Measurements from ENCODE around the gene KRT34.

KRT34 gene

DNA sequence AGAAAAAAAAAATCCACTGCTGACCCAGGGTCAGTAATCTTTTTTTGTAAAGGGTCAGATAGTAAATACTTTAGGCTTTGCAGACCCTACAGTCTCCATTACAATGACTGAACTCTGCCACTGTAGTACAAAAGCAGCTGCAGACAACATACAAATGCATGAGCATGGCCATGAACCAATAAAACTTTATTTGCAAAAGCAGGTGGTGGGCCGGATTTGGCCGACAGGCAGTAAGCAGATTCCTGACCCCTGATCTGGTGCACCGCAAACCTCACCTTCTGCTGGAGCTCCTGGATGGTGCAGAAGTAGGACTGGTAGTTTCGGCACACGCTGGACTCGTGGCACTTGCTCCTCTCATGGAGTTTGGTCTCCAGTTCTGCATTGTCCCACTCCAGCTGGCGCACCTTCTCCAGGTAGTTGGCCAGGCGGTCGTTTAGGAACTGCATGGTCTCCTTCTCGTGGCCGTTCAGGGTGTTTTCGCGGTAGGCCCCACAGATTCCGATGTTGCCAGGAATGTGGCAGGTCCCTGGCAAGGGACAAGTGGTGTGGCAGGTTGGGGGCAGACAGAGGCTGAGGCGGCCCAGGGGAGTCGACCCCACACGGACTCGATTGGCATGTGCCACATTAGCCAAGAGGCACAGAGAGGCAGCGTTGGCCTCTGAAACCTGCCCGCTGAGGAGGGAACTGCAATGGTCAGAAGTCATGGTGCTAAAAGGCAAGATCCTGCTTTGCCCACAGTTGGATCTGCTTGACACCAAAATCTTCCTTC, 29.1 kb upstream of the KRT34 start:
- DNase-seq: no peak
- Histone ChIP-seq H3K27me3 (ENCODE audit: insufficient read depth, low read depth, severe bottlenecking) (peaks cover 100% of the 10 kb centered on the region), H3K36me3 (no peaks in the 10 kb centered on the region), H3K4me3 (ENCODE audit: low read depth, low read length) (no peak overlapping the region), H3K27ac (no peak overlapping the region), H3K9me3 (ENCODE audit: severe bottlenecking) (peaks cover 9% of the 10 kb centered on the region)
- TF ChIP-seq, protein P1, sequence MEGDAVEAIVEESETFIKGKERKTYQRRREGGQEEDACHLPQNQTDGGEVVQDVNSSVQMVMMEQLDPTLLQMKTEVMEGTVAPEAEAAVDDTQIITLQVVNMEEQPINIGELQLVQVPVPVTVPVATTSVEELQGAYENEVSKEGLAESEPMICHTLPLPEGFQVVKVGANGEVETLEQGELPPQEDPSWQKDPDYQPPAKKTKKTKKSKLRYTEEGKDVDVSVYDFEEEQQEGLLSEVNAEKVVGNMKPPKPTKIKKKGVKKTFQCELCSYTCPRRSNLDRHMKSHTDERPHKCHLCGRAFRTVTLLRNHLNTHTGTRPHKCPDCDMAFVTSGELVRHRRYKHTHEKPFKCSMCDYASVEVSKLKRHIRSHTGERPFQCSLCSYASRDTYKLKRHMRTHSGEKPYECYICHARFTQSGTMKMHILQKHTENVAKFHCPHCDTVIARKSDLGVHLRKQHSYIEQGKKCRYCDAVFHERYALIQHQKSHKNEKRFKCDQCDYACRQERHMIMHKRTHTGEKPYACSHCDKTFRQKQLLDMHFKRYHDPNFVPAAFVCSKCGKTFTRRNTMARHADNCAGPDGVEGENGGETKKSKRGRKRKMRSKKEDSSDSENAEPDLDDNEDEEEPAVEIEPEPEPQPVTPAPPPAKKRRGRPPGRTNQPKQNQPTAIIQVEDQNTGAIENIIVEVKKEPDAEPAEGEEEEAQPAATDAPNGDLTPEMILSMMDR (IDR thresholded peaks at IDR 0.05; ENCODE audit: low read depth, low read length): no peak

- H3K27me3 ChIP-seq (ENCODE audit: insufficient read depth, low read depth, severe bottlenecking): peaks cover 100% of the 10 kb centered on the region
- H3K27ac ChIP-seq: no peak overlapping the region
- TF ChIP-seq, protein P1 (IDR thresholded peaks at IDR 0.05; ENCODE audit: low read depth, low read length): no peak
- H3K4me3 ChIP-seq (ENCODE audit: low read depth, low read length): no peak overlapping the region
- DNase-seq: no peak
- peaks cover 6% of the 10 kb centered on the region for H3K9me3 ChIP-seq (ENCODE audit: severe bottlenecking)
- H3K36me3 ChIP-seq: no peaks in the 10 kb centered on the region
These were observed 25.1 kb upstream of the KRT34 start for GRCh38 chr17:41407226-41407625.

DNA sequence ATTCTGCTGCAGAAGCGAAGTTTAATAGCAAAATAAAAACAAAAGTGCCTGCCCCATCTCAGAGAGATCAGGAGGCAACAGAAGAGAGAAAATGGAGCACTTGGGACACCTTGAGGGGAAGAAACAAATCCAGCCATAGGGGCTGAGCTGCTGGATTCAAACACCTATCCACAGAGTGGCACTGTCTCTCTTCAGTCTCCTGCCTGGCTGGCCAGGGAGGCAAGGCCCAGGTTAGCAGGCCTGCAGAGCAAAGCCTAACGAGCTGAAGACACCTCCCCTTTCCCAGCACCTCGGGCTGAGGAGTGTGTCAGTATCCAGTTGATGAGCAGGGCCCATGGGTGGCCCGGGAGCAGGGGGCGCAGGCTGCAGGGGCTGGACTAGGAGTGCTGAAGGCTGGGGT, 24.1 kb upstream of the KRT34 start:
- no peak for DNase-seq
- Histone ChIP-seq H3K4me3 (ENCODE audit: low read depth, low read length) (no peak overlapping the region), H3K27me3 (ENCODE audit: insufficient read depth, low read depth, severe bottlenecking) (peaks cover 100% of the 10 kb centered on the region), H3K9me3 (ENCODE audit: severe bottlenecking) (peaks cover 2% of the 10 kb centered on the region), H3K27ac (no peak overlapping the region), H3K36me3 (no peaks in the 10 kb centered on the region)
- TF ChIP-seq, protein P1 (IDR thresholded peaks at IDR 0.05; ENCODE audit: low read depth, low read length): no peak

DNA sequence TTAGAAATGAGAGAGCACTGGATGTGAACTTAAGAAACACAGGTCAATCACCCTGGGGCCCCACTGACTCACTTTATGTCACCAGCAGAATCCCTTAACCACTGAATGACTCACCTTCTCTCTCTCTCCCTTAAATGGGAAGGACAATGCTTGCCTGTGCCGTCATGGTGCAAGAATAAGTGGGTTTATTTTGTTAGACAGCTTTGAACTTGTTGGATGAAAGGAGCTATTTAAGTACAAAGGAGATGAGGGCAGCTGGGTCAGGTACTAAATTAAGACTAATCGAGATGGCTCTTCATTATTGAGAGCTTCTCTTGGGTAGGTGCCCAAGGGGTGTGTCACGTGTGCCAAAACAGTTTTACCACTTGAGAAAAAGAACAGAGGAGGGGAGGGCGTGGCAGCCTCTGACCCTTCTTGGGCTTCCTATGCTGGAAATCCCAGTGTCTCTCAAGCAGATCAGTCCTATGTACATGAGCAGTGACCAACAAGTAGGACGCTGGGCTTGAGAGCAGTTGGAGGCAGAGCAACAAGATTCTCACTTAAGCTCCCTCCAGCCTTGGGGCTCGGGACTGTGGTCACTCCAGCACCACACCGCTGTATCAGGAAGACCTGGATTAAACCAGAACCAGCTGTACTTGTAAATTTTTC, 22.0 kb upstream of the KRT34 start:
- TF ChIP-seq, protein P1 (IDR thresholded peaks at IDR 0.05; ENCODE audit: low read depth, low read length): no peak
- Histone ChIP-seq H3K36me3 (no peaks in the 10 kb centered on the region), H3K27me3 (ENCODE audit: insufficient read depth, low read depth, severe bottlenecking) (peaks cover 100% of the 10 kb centered on the region), H3K9me3 (ENCODE audit: severe bottlenecking) (peaks cover 3% of the 10 kb centered on the region), H3K4me3 (ENCODE audit: low read depth, low read length) (no peak overlapping the region), H3K27ac (no peak overlapping the region)
- no peak for DNase-seq

DNA sequence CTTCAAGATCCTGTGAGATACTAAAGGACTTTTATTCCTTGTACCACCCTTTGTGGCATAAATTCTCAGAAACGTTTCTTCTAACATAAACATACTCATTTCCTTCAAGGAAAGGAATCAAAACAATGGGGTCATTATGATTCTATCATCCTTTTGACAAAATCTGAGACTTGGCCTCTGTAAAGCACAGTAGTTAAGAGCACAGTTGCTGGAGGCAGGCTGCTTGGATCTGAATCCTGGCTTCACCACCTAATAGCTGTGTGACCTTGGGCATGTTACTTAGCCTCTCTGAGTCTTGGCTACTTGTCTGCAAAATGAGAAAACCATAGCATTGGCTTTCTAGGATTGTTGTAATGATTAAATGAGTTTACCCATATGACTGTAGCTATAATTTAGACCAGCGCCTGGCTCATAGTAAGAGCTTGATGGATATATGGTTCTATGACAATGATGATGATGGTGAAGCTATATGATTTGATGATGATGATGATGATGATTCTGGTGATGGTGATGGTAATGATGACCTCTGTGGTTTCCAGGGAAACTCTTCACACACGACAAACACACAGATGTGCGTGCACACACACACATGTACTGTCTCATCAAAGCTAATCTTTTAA, 21.4 kb upstream of the KRT34 start:
- no peak overlapping the region for H3K4me3 ChIP-seq (ENCODE audit: low read depth, low read length)
- DNase-seq: no peak
- H3K9me3 ChIP-seq (ENCODE audit: severe bottlenecking): peaks cover 5% of the 10 kb centered on the region
- H3K27me3 ChIP-seq (ENCODE audit: insufficient read depth, low read depth, severe bottlenecking): peaks cover 98% of the 10 kb centered on the region
- no peak overlapping the region for H3K27ac ChIP-seq
- TF ChIP-seq, protein P1 (IDR thresholded peaks at IDR 0.05; ENCODE audit: low read depth, low read length): no peak
- no peaks in the 10 kb centered on the region for H3K36me3 ChIP-seq
